HuH-7.5 (cell line): ENCODE measurements around the gene SUFU.
A peak's percentile ranks its signal among the peaks of the same experiment; 100 is the strongest.
"Not testable (repeated sequence)": the region's sequence is repeated elsewhere in the genome, so short reads cannot be mapped to it uniquely, and the experiment has no call there.

ENCODE experiments used
- DNase-seq: peaks from one replicate; pipeline ENCODE4 v3.0.0; 2011; ENCODE audit warnings: low spot score

The SUFU gene

GRCh38 chr10:102514487-102515311 is 10.9 kb downstream of the SUFU start:
- DNase-seq: no peak

GRCh38 chr10:102515724-102516123 is 12.0 kb downstream of the SUFU start:
- DNase-seq: no peak

GRCh38 chr10:102517553-102517952 is 13.8 kb downstream of the SUFU start:
- no peak for DNase-seq

- no peak for DNase-seq
Measured at GRCh38 chr10:102519246-102519825, 15.6 kb downstream of the SUFU start.

GRCh38 chr10:102522874-102523249 is 19.1 kb downstream of the SUFU start:
- DNase-seq: no peak

GRCh38 chr10:102523250-102524029 is 19.7 kb downstream of the SUFU start:
- no peak for DNase-seq

- DNase-seq: no peak
Measured at GRCh38 chr10:102524746-102525145, 21.0 kb downstream of the SUFU start.

GRCh38 chr10:102527546-102527945 is 23.8 kb downstream of the SUFU start:
- DNase-seq: no peak

GRCh38 chr10:102534333-102534732 is 30.6 kb downstream of the SUFU start:
- DNase-seq: no peak

- DNase-seq: not testable (repeated sequence)
Measured at GRCh38 chr10:102534966-102535365, 31.2 kb downstream of the SUFU start.

GRCh38 chr10:102535481-102536147 is 31.8 kb downstream of the SUFU start:
- no peak for DNase-seq

GRCh38 chr10:102537367-102537766 is 33.6 kb downstream of the SUFU start:
- no peak for DNase-seq

GRCh38 chr10:102537948-102538347 is 34.2 kb downstream of the SUFU start:
- no peak for DNase-seq

GRCh38 chr10:102538811-102539210 is 35.0 kb downstream of the SUFU start:
- no peak for DNase-seq

- peak; percentile 40 for DNase-seq
Measured at GRCh38 chr10:102540023-102540422, 36.3 kb downstream of the SUFU start.

- DNase-seq: no peak
Measured at GRCh38 chr10:102542800-102543418, 39.1 kb downstream of the SUFU start.

- DNase-seq: no peak
Measured at GRCh38 chr10:102545265-102545871, 41.6 kb downstream of the SUFU start.

- DNase-seq: no peak
Measured at GRCh38 chr10:102545997-102546396, 42.2 kb downstream of the SUFU start.

- no peak for DNase-seq
Measured at GRCh38 chr10:102546606-102547320, 43.0 kb downstream of the SUFU start.

- DNase-seq: no peak
Measured at GRCh38 chr10:102549549-102549948, 45.8 kb downstream of the SUFU start.
